Epithelial cell of proximal tubule (primary cell): ENCODE data around the gene DMD. TPM values are rescaled to one million over a fixed set of nuclear protein-coding genes. Genes with fewer than 3 reads are reported as not detected.

Source experiments
- DNase-seq: peaks from one replicate; pipeline ENCODE4 v3.0.0-alpha.2; 2011; ENCODE audit warnings: low read depth
- H3K4me3 ChIP-seq: 2 replicates; pipeline ENCODE4 v1.5.1; 2011; ENCODE audit warnings: low read depth, mild to moderate bottlenecking, low read length
- CTCF ChIP-seq: conservative IDR thresholded peaks from 2 replicates; pipeline ENCODE4 v1.5.1; 2012; ENCODE audit warnings: low read depth, mild to moderate bottlenecking, low read length
- total RNA-seq: library from RNA; depleted of rRNA; stranded (reverse); fragments of >200 nt; gene quantifications from 2 replicates; pipeline ENCODE4 v1.2.3, GENCODE V29; 2015

The DMD gene
- total RNA-seq, 1 donor from 2014 or later, result 1.3 TPM

GRCh38 chrX:31717474-31717873 is 1493.9 kb downstream of the DMD start:
- no peak overlapping the region for H3K4me3 ChIP-seq
- TF ChIP-seq CTCF, result no peak
- no peak for DNase-seq

- TF ChIP-seq CTCF, result no peak
- DNase-seq, result no peak
- no peak overlapping the region for H3K4me3 ChIP-seq
Measured at GRCh38 chrX:31715675-31716074, 1495.7 kb downstream of the DMD start.

- DNase-seq, result no peak
- no peak overlapping the region for H3K4me3 ChIP-seq
- no peak for TF ChIP-seq CTCF
Measured at GRCh38 chrX:31714797-31715196, 1496.6 kb downstream of the DMD start.

GRCh38 chrX:31713120-31713519 is 1498.2 kb downstream of the DMD start:
- H3K4me3 ChIP-seq, result no peak overlapping the region
- no peak for TF ChIP-seq CTCF
- no peak for DNase-seq

- H3K4me3 ChIP-seq, result no peak overlapping the region
- DNase-seq, result no peak
- no peak for TF ChIP-seq CTCF
Measured at GRCh38 chrX:31711166-31711565, 1500.2 kb downstream of the DMD start.

- no peak overlapping the region for H3K4me3 ChIP-seq
- TF ChIP-seq CTCF, result no peak
Measured at GRCh38 chrX:31708116-31708515, 1503.2 kb downstream of the DMD start.

GRCh38 chrX:31706466-31706865 is 1504.9 kb downstream of the DMD start:
- no peak for DNase-seq
- no peak for TF ChIP-seq CTCF

More at GRCh38 chrX:31708116-31708515, 1503.2 kb downstream of the DMD start:
- DNase-seq, result no peak

More at GRCh38 chrX:31706466-31706865, 1504.9 kb downstream of the DMD start:
- no peak overlapping the region for H3K4me3 ChIP-seq
